ENCODE data around the gene MPRIP. TPM values are rescaled to one million over a fixed set of nuclear protein-coding genes. Genes with fewer than 3 reads are reported as not detected.
A peak's percentile ranks its signal among the peaks of the same experiment; 100 is the strongest.

The MPRIP gene
- total and polyA plus RNA-seq, 2 donors (not counting 1 experiment from before 2014, with no cell fraction given) = 130 to 299 TPM

- no peak overlapping the region for H3K9ac ChIP-seq (ENCODE audit: low read length)
- peaks cover 0 to 92% of the 10 kb centered on the region in 2 experiments for H3K36me3 ChIP-seq (replicated peaks in 1 of 2; ENCODE audit: control extremely low read depth in 1 of 2, control insufficient read depth in 1 of 2, extremely low read depth in 1 of 2, insufficient read depth in 2 of 2, low read length in 1 of 2)
- POLR2A ChIA-PET = no interaction called here
- Mint-ChIP-seq H3K27me3 (no peaks in the 10 kb centered on the region), H3K4me1 (peaks cover 1% of the 10 kb centered on the region), H3K27ac (no peak overlapping the region), H3K4me3 (no peak overlapping the region), H3K9me3 (ENCODE audit: insufficient read depth) (no peaks in the 10 kb centered on the region)
- TF ChIP-seq, protein P1, sequence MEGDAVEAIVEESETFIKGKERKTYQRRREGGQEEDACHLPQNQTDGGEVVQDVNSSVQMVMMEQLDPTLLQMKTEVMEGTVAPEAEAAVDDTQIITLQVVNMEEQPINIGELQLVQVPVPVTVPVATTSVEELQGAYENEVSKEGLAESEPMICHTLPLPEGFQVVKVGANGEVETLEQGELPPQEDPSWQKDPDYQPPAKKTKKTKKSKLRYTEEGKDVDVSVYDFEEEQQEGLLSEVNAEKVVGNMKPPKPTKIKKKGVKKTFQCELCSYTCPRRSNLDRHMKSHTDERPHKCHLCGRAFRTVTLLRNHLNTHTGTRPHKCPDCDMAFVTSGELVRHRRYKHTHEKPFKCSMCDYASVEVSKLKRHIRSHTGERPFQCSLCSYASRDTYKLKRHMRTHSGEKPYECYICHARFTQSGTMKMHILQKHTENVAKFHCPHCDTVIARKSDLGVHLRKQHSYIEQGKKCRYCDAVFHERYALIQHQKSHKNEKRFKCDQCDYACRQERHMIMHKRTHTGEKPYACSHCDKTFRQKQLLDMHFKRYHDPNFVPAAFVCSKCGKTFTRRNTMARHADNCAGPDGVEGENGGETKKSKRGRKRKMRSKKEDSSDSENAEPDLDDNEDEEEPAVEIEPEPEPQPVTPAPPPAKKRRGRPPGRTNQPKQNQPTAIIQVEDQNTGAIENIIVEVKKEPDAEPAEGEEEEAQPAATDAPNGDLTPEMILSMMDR (IDR thresholded peaks at IDR 0.05) = peak; percentile 64
- no peak for TF ChIP-seq EZH2 (IDR thresholded peaks at IDR 0.05; ENCODE audit: borderline replicate concordance, insufficient read depth, low read depth, low read length, poor library complexity, severe bottlenecking)
- H3K4me3 ChIP-seq (ENCODE audit: control extremely low read depth in 1 of 5, extremely low read depth in 1 of 5, insufficient read depth in 1 of 5, low read depth in 2 of 5, low read length in 4 of 5) = no peak overlapping the region
- peaks cover 5% of the 10 kb centered on the region for H4K20me1 ChIP-seq (ENCODE audit: control insufficient read depth, insufficient read depth, low read length, poor library complexity, severe bottlenecking)
- CTCF ChIA-PET = interaction anchor here (0.8 to 1.5 kb wide), 6 partner anchors 19 to 171 kb away, joined by 3 to 7 read pairs (median 3); no protein-coding TSS in a partner anchor
- no peak overlapping the region for H3K27ac ChIP-seq (ENCODE audit: low read length in 2 of 2)
- no peaks in the 10 kb centered on the region for H3K79me2 ChIP-seq (ENCODE audit: control insufficient read depth, insufficient read depth, low read length)
- H3K4me1 ChIP-seq (ENCODE audit: control insufficient read depth in 2 of 2, insufficient read depth in 2 of 2, low read length in 2 of 2) = no peaks in the 10 kb centered on the region
- intact Hi-C loops (cut with micrococcal nuclease) = loop anchor here (10.0 kb wide), 1 partner anchor 173 kb away; no protein-coding TSS in a partner anchor
- no peak overlapping the region for H3K4me2 ChIP-seq (replicated peaks; ENCODE audit: low read depth, low read length, poor library complexity, severe bottlenecking)
- no peaks in the 10 kb centered on the region for H3K9me3 ChIP-seq (ENCODE audit: control extremely low read depth in 1 of 3, control insufficient read depth in 2 of 3, insufficient read depth in 1 of 3, low read length in 2 of 3)
- DNase-seq = peak; percentile 32
- no peaks in the 10 kb centered on the region for H3K27me3 ChIP-seq (replicated peaks in 1 of 4; ENCODE audit: control extremely low read depth in 1 of 4, control insufficient read depth in 3 of 4, insufficient read depth in 4 of 4, low read length in 3 of 4)
- H2AFZ ChIP-seq (ENCODE audit: insufficient read depth, low read depth, low read length, poor library complexity, severe bottlenecking) = no peak overlapping the region
- WGBS (ENCODE audit: insufficient coverage) = 81% methylated on average over 20 of the region's 23 CpGs
- no peak for ATAC-seq (ENCODE audit: low read depth)
These were observed 99.7 kb downstream of the MPRIP start for GRCh38 chr17:17141860-17142552.

DNA sequence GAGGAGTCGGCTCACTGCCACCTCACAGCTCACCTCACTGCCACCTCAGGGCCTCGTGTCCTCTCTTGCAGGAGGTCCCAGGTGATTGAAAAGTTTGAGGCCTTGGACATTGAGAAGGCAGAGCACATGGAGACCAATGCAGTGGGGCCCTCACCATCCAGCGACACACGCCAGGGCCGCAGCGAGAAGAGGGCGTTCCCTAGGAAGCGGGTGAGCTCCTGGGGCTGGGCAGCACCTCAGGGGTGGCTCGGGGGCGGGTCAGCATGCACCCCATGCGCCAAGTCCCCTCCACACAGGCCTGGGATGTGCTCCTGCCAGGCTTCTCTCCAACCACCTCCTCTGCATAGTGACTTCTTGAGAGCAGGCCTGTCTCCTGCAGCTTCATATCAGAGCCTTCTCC lies 100.3 kb downstream of the MPRIP start:
- Histone ChIP-seq H3K4me3 (ENCODE audit: control extremely low read depth in 1 of 5, extremely low read depth in 1 of 5, insufficient read depth in 1 of 5, low read depth in 2 of 5, low read length in 4 of 5) (no peak overlapping the region), H3K36me3 (replicated peaks in 1 of 2; ENCODE audit: control extremely low read depth in 1 of 2, control insufficient read depth in 1 of 2, extremely low read depth in 1 of 2, insufficient read depth in 2 of 2, low read length in 1 of 2) (peaks cover 0 to 95% of the 10 kb centered on the region in 2 experiments), H2AFZ (ENCODE audit: insufficient read depth, low read depth, low read length, poor library complexity, severe bottlenecking) (no peak overlapping the region), H3K27me3 (replicated peaks in 1 of 4; ENCODE audit: control extremely low read depth in 1 of 4, control insufficient read depth in 3 of 4, insufficient read depth in 4 of 4, low read length in 3 of 4) (no peaks in the 10 kb centered on the region), H3K27ac (ENCODE audit: low read length in 2 of 2) (no peak overlapping the region), H3K4me1 (ENCODE audit: control insufficient read depth in 2 of 2, insufficient read depth in 2 of 2, low read length in 2 of 2) (no peaks in the 10 kb centered on the region), H3K9me3 (ENCODE audit: control extremely low read depth in 1 of 3, control insufficient read depth in 2 of 3, insufficient read depth in 1 of 3, low read length in 2 of 3) (no peaks in the 10 kb centered on the region), H4K20me1 (ENCODE audit: control insufficient read depth, insufficient read depth, low read length, poor library complexity, severe bottlenecking) (peaks cover 3% of the 10 kb centered on the region), H3K9ac (ENCODE audit: low read length) (no peak overlapping the region), H3K4me2 (replicated peaks; ENCODE audit: low read depth, low read length, poor library complexity, severe bottlenecking) (no peak overlapping the region), H3K79me2 (ENCODE audit: control insufficient read depth, insufficient read depth, low read length) (no peaks in the 10 kb centered on the region)
- POLR2A ChIA-PET = no interaction called here
- Mint-ChIP-seq H3K4me3 (no peak overlapping the region), H3K9me3 (ENCODE audit: insufficient read depth) (no peaks in the 10 kb centered on the region), H3K4me1 (peaks cover 1% of the 10 kb centered on the region), H3K27ac (no peak overlapping the region), H3K27me3 (no peaks in the 10 kb centered on the region)
- no peak for ATAC-seq (ENCODE audit: low read depth)
- no peak for TF ChIP-seq EZH2 (IDR thresholded peaks at IDR 0.05; ENCODE audit: borderline replicate concordance, insufficient read depth, low read depth, low read length, poor library complexity, severe bottlenecking)
- CTCF ChIA-PET = interaction anchor here (1.0 to 1.4 kb wide), 3 partner anchors 131 to 170 kb away, joined by 3 to 7 read pairs (median 4); no protein-coding TSS in a partner anchor
- WGBS (ENCODE audit: insufficient coverage) = 98% methylated on average over 10 of the region's 11 CpGs
- intact Hi-C loops (cut with micrococcal nuclease) = loop anchor here (10.0 kb wide), 1 partner anchor 172 kb away; no protein-coding TSS in a partner anchor
- DNase-seq = no peak
